HepG2 (cell line): ENCODE results near the gene HS3ST3B1.

Experiments
- CTCF ChIP-seq: sonication (generic); formaldehyde crosslinking; IDR thresholded peaks from 2 replicates; pipeline ENCODE4 v1.5.0; 2020; ENCODE audit warnings: mild to moderate bottlenecking, missing genetic modification reagents, moderate library complexity
- SUZ12 ChIP-seq: fragments of 150-350 bp; IDR thresholded peaks from 2 replicates; pipeline ENCODE4 v1.6.1; 2014; ENCODE audit warnings: low read depth, low read length
- ZNF232 ChIP-seq: sonication (generic); formaldehyde crosslinking; IDR thresholded peaks from 2 replicates; pipeline ENCODE4 v1.4.0; 2020; ENCODE audit warnings: missing genetic modification reagents, borderline replicate concordance

GRCh38 chr17:14311186-14311705, 10.4 kb downstream of the HS3ST3B1 start:
- TF ChIP-seq CTCF (CRISPR knock-in tag) (no peak), SUZ12 (no peak), ZNF232 (no peak)
